Measurements from ENCODE around the gene SPTSSB. TPM values are rescaled to one million over a fixed set of nuclear protein-coding genes. Genes with fewer than 3 reads are reported as not detected.

The SPTSSB gene
- total RNA-seq, 2 experiments from 2014 or later, result not detected

DNA sequence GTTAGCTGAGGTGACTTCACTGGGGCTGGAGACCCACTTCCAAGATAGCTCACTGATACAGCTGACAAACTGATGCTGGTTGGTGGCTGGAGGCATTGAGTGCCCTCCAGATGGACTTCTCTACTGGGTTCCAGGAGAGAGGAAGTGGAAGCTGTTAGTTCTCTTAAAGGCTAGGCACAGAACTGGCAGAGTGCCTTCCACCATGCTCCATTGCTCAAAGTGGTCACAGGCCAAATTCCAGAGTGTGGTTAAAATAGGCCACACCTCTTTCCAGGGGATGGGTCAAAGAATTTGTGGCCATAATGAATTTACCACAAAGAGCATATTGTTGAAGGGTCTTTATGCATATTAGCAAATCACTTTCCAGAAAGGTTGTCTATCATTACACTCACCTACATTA is 76.0 kb downstream of the SPTSSB start:
- Mint-ChIP-seq H3K27me3 (peaks cover 3% of the 10 kb centered on the region), H3K36me3 (peaks cover 23% of the 10 kb centered on the region), H3K27ac (no peak overlapping the region), H3K4me3 (no peak overlapping the region), H3K9me3 (peaks cover 25% of the 10 kb centered on the region), H3K4me1 (no peaks in the 10 kb centered on the region)
- no peak for DNase-seq

Other genes starting within 250 kb of the SPTSSB start
- 10 to 100 TPM; 89.3 to 97.7 TPM for gene NMD3, start 150.2 kb downstream of the SPTSSB start, total RNA-seq
- gene OTOL1, start 125.3 kb upstream of the SPTSSB start, total RNA-seq, result not detected

Data from activated naive CD8-positive, alpha-beta T cell treated with anti-CD3 and anti-CD28 coated beads for 36 hours (primary cell).